ENCODE results near the gene SV2C.
"Not testable (repeated sequence)": the region's sequence is repeated elsewhere in the genome, so short reads cannot be mapped to it uniquely, and the experiment has no call there.

Gene SV2C

GRCh38 chr5:76236684-76237083, 153.5 kb downstream of the SV2C start:
- no peaks in the 10 kb centered on the region for H3K79me2 ChIP-seq (ENCODE audit: insufficient read depth, low read length)
- no peak for TF ChIP-seq CTCF (IDR thresholded peaks at IDR 0.05; ENCODE audit: borderline replicate concordance, extremely low read depth, low read length, poor library complexity, severe bottlenecking)
- TF ChIP-seq EZH2 (IDR thresholded peaks at IDR 0.05; ENCODE audit: borderline replicate concordance, low read depth, low read length, severe bottlenecking) = no peak
- no peak overlapping the region for H3K9ac ChIP-seq (ENCODE audit: low read depth, low read length)
- H3K27me3 ChIP-seq (ENCODE audit: insufficient read depth, low read length, poor library complexity) = no peaks in the 10 kb centered on the region
- no peaks in the 10 kb centered on the region for H4K20me1 ChIP-seq (ENCODE audit: insufficient read depth, low read length)
- no peaks in the 10 kb centered on the region for H3K36me3 ChIP-seq (ENCODE audit: insufficient read depth, low read length)
- H3K4me2 ChIP-seq (ENCODE audit: insufficient read depth, low read length) = no peak overlapping the region
- H2AFZ ChIP-seq (ENCODE audit: low read depth, low read length) = no peak overlapping the region
- H3K4me1 ChIP-seq (ENCODE audit: insufficient read depth, low read length) = no peaks in the 10 kb centered on the region
- H3K9me3 ChIP-seq (ENCODE audit: insufficient read depth, low read length, severe bottlenecking) = no peaks in the 10 kb centered on the region
- no peak overlapping the region for H3K27ac ChIP-seq (ENCODE audit: low read length)
- ATAC-seq (ENCODE audit: insufficient read depth, low read depth) = no peak
- no peak for DNase-seq
- no peak overlapping the region for H3K4me3 ChIP-seq (ENCODE audit: low read depth in 1 of 2, low read length in 2 of 2)

DNA sequence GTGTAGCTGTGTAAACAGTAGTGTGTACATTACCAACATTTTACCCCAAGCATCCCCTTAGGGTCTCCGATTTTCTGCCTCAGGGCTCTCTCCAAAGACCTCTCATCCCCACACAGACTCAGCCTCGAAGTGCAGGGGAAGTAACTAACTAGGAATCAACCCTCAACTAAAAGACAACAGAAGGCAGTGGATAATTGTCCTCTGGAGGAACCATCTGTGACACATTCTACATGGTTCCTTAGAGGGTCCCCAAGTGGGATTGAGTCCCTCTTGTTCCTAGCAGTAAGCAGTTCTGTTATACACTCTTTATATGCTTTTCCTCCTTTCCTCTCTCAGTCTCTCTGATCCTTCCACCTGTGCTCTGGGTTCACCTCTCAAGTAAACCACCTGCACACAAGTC, 157.2 kb downstream of the SV2C start:
- Histone ChIP-seq H3K4me2 (ENCODE audit: insufficient read depth, low read length) (no peak overlapping the region), H3K9ac (ENCODE audit: low read depth, low read length) (no peak overlapping the region), H3K9me3 (ENCODE audit: insufficient read depth, low read length, severe bottlenecking) (no peaks in the 10 kb centered on the region), H3K27ac (ENCODE audit: low read length) (no peak overlapping the region), H3K79me2 (ENCODE audit: insufficient read depth, low read length) (no peaks in the 10 kb centered on the region), H3K4me3 (ENCODE audit: low read depth in 1 of 2, low read length in 2 of 2) (no peak overlapping the region), H2AFZ (ENCODE audit: low read depth, low read length) (no peak overlapping the region), H3K4me1 (ENCODE audit: insufficient read depth, low read length) (no peaks in the 10 kb centered on the region), H3K27me3 (ENCODE audit: insufficient read depth, low read length, poor library complexity) (no peaks in the 10 kb centered on the region), H3K36me3 (ENCODE audit: insufficient read depth, low read length) (no peaks in the 10 kb centered on the region), H4K20me1 (ENCODE audit: insufficient read depth, low read length) (no peaks in the 10 kb centered on the region)
- no peak for DNase-seq
- no peak for ATAC-seq (ENCODE audit: insufficient read depth, low read depth)
- no peak for TF ChIP-seq EZH2 (IDR thresholded peaks at IDR 0.05; ENCODE audit: borderline replicate concordance, low read depth, low read length, severe bottlenecking)
- TF ChIP-seq CTCF (IDR thresholded peaks at IDR 0.05; ENCODE audit: borderline replicate concordance, extremely low read depth, low read length, poor library complexity, severe bottlenecking) = no peak

GRCh38 chr5:76242155-76242554, 159.0 kb downstream of the SV2C start:
- H3K4me1 ChIP-seq (ENCODE audit: insufficient read depth, low read length); H3K4me3 ChIP-seq (ENCODE audit: low read depth in 1 of 2, low read length in 2 of 2); H3K27ac ChIP-seq (ENCODE audit: low read length); H3K9ac ChIP-seq (ENCODE audit: low read depth, low read length); DNase-seq; H4K20me1 ChIP-seq (ENCODE audit: insufficient read depth, low read length); H3K27me3 ChIP-seq (ENCODE audit: insufficient read depth, low read length, poor library complexity); H2AFZ ChIP-seq (ENCODE audit: low read depth, low read length); H3K36me3 ChIP-seq (ENCODE audit: insufficient read depth, low read length); H3K4me2 ChIP-seq (ENCODE audit: insufficient read depth, low read length); H3K9me3 ChIP-seq (ENCODE audit: insufficient read depth, low read length, severe bottlenecking); ATAC-seq (ENCODE audit: insufficient read depth, low read depth); H3K79me2 ChIP-seq (ENCODE audit: insufficient read depth, low read length): not testable (repeated sequence)

DNA sequence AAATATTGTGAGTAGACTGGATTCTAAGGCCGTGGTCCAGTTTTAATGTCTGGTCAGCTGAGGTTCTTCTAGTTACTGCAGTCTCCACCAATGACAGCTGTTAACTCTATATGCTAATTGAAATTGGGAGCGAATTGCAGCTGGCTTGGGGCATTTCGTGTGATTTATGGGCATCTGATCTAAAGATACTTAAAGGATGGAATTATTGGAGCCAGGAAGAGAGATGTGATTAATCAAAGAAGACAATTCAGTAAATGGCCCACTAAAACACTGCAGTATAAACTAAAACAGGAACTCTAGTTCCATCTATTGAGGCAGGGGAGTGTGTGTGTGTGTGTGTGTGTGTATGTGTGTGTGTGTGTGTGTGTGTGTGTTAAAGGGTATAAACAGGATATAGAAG, 162.4 kb downstream of the SV2C start:
- DNase-seq = no peak
- H3K79me2 ChIP-seq (ENCODE audit: insufficient read depth, low read length) = no peaks in the 10 kb centered on the region
- no peak overlapping the region for H3K27ac ChIP-seq (ENCODE audit: low read length)
- H3K9me3 ChIP-seq (ENCODE audit: insufficient read depth, low read length, severe bottlenecking) = no peaks in the 10 kb centered on the region
- no peaks in the 10 kb centered on the region for H3K4me1 ChIP-seq (ENCODE audit: insufficient read depth, low read length)
- TF ChIP-seq EZH2 (IDR thresholded peaks at IDR 0.05; ENCODE audit: borderline replicate concordance, low read depth, low read length, severe bottlenecking) = no peak
- no peak for TF ChIP-seq CTCF (IDR thresholded peaks at IDR 0.05; ENCODE audit: borderline replicate concordance, extremely low read depth, low read length, poor library complexity, severe bottlenecking)
- no peak overlapping the region for H3K4me2 ChIP-seq (ENCODE audit: insufficient read depth, low read length)
- no peak overlapping the region for H3K9ac ChIP-seq (ENCODE audit: low read depth, low read length)
- H2AFZ ChIP-seq (ENCODE audit: low read depth, low read length) = no peak overlapping the region
- no peaks in the 10 kb centered on the region for H4K20me1 ChIP-seq (ENCODE audit: insufficient read depth, low read length)
- no peaks in the 10 kb centered on the region for H3K27me3 ChIP-seq (ENCODE audit: insufficient read depth, low read length, poor library complexity)
- no peaks in the 10 kb centered on the region for H3K36me3 ChIP-seq (ENCODE audit: insufficient read depth, low read length)
- ATAC-seq (ENCODE audit: insufficient read depth, low read depth) = no peak
- H3K4me3 ChIP-seq (ENCODE audit: low read depth in 1 of 2, low read length in 2 of 2) = no peak overlapping the region
